ENCODE measurements around the gene AGBL4. TPM values are rescaled to one million over a fixed set of nuclear protein-coding genes. Genes with fewer than 3 reads are reported as not detected.

Gene AGBL4
- total and polyA plus RNA-seq, 2 of the 13 experiments (the other 11 are each of a cell fraction or from before 2014, with no cell fraction given): not detected

DNA sequence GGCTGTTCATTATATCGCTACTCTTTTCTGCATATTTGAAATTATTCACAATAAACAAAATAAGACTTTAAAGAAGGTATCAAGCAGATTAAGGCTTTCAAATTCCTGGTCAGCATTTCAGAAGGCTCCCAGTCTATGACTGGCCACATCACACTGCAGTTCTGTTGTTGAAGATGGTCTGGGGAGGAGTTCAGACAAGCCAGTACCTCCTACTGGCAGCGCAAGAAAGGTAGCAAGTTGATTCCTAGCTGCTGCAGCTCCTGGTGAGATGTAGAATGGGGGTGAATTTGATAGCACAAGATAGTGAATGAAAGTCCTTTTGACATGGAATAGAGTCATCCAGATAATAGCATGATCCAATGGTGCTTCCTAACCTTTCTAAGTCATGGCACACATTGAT, 1158.8 kb downstream of the AGBL4 start (continued):
- no peak for TF ChIP-seq ZNF660 (CRISPR knock-in tag; IDR thresholded peaks at IDR 0.05; ENCODE audit: borderline replicate concordance, low read depth)
- TF ChIP-seq DNMT1 (CRISPR knock-in tag; IDR thresholded peaks at IDR 0.05): no peak
- TF ChIP-seq RBAK (CRISPR knock-in tag; IDR thresholded peaks at IDR 0.05): no peak
- TF ChIP-seq, protein P1, sequence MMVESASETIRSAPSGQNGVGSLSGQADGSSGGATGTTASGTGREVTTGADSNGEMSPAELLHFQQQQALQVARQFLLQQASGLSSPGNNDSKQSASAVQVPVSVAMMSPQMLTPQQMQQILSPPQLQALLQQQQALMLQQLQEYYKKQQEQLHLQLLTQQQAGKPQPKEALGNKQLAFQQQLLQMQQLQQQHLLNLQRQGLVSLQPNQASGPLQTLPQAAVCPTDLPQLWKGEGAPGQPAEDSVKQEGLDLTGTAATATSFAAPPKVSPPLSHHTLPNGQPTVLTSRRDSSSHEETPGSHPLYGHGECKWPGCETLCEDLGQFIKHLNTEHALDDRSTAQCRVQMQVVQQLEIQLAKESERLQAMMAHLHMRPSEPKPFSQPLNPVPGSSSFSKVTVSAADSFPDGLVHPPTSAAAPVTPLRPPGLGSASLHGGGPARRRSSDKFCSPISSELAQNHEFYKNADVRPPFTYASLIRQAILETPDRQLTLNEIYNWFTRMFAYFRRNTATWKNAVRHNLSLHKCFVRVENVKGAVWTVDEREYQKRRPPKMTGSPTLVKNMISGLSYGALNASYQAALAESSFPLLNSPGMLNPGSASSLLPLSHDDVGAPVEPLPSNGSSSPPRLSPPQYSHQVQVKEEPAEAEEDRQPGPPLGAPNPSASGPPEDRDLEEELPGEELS (CRISPR knock-in tag; IDR thresholded peaks at IDR 0.05): no peak
- no peak for TF ChIP-seq U2AF2 (IDR thresholded peaks at IDR 0.05; ENCODE audit: low read depth, low read length)

DNA sequence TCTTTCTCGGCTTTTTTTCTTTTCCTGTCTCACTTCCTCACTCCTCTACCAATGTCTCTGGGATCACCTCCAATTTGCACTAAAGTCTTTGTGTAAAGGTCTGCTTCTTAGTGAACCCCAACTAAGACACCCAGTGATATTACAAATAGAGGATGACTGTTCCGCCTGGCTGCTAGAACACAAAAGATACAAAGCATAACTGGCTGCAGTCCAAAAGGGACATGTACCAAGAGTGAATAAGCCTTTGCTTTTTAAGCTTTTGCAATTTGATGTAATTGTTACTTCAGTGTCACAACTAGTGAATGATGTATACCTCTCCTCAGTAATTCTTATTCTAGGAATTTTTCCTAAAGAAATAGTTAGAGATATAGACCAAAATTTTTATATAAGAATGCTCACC, 1164.3 kb downstream of the AGBL4 start:
- ChIA-PET CTCF (ENCODE audit: low intra/inter-chr PET ratio, low total read pairs) (no interaction called here), POLR2A (no interaction called here)
- H3K36me3 ChIP-seq (replicated peaks in 1 of 2; ENCODE audit: control insufficient read depth in 1 of 2, insufficient read depth in 2 of 2, low read length in 2 of 2): no peaks in the 10 kb centered on the region
- no peak for TF ChIP-seq ADNP (CRISPR knock-in tag; IDR thresholded peaks at IDR 0.05)
- no peak for TF ChIP-seq ZFP36 (IDR thresholded peaks at IDR 0.05; ENCODE audit: borderline replicate concordance, low read depth, low read length, partially characterized antibody)
- no peak for TF ChIP-seq KMT2B (CRISPR knock-in tag; IDR thresholded peaks at IDR 0.05)
- TF ChIP-seq, protein P2, sequence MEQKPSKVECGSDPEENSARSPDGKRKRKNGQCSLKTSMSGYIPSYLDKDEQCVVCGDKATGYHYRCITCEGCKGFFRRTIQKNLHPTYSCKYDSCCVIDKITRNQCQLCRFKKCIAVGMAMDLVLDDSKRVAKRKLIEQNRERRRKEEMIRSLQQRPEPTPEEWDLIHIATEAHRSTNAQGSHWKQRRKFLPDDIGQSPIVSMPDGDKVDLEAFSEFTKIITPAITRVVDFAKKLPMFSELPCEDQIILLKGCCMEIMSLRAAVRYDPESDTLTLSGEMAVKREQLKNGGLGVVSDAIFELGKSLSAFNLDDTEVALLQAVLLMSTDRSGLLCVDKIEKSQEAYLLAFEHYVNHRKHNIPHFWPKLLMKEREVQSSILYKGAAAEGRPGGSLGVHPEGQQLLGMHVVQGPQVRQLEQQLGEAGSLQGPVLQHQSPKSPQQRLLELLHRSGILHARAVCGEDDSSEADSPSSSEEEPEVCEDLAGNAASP (CRISPR knock-in tag; IDR thresholded peaks at IDR 0.05; ENCODE audit: borderline replicate concordance): no peak
- no peak for TF ChIP-seq RORA (CRISPR knock-in tag; IDR thresholded peaks at IDR 0.05)
- TF ChIP-seq, protein P3, sequence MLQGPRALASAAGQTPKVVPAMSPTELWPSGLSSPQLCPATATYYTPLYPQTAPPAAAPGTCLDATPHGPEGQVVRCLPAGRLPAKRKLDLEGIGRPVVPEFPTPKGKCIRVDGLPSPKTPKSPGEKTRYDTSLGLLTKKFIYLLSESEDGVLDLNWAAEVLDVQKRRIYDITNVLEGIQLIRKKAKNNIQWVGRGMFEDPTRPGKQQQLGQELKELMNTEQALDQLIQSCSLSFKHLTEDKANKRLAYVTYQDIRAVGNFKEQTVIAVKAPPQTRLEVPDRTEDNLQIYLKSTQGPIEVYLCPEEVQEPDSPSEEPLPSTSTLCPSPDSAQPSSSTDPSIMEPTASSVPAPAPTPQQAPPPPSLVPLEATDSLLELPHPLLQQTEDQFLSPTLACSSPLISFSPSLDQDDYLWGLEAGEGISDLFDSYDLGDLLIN (CRISPR knock-in tag; IDR thresholded peaks at IDR 0.05; ENCODE audit: borderline replicate concordance): no peak
- no peak for TF ChIP-seq ZNF234 (CRISPR knock-in tag; conservative IDR thresholded peaks at IDR 0.05)
- no peak for TF ChIP-seq KDM5B (CRISPR knock-in tag; IDR thresholded peaks at IDR 0.05; ENCODE audit: borderline replicate concordance)
- TF ChIP-seq CEBPG (CRISPR knock-in tag; IDR thresholded peaks at IDR 0.05): no peak
- TF ChIP-seq, protein P4, sequence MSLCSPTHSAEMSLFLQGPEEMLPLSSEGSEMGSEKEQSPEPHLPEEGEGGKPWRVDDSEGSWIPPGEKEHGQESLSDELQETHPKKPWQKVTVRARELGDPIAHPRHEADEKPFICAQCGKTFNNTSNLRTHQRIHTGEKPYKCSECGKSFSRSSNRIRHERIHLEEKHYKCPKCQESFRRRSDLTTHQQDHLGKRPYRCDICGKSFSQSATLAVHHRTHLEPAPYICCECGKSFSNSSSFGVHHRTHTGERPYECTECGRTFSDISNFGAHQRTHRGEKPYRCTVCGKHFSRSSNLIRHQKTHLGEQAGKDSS (CRISPR knock-in tag; IDR thresholded peaks at IDR 0.05; ENCODE audit: borderline replicate concordance, low read depth): no peak
- no peak for TF ChIP-seq RXRB (CRISPR knock-in tag; IDR thresholded peaks at IDR 0.05; ENCODE audit: borderline replicate concordance)
- no peak for TF ChIP-seq ZNF546 (CRISPR knock-in tag; conservative IDR thresholded peaks at IDR 0.05)
- H4K20me1 ChIP-seq (ENCODE audit: insufficient read depth, low read length): no peaks in the 10 kb centered on the region
- BruUV-seq (replicated peaks): no TSS peak
- no peak overlapping the region for H3K27ac ChIP-seq (ENCODE audit: extremely low read length, insufficient read depth, low read length)
- H3K79me2 ChIP-seq (ENCODE audit: insufficient read depth, low read length): no peaks in the 10 kb centered on the region
- H3K9ac ChIP-seq (ENCODE audit: insufficient read depth, low read depth, low read length): no peak overlapping the region
- H3K9me3 ChIP-seq (ENCODE audit: low read length): peaks cover 22% of the 10 kb centered on the region
- H2AFZ ChIP-seq (ENCODE audit: low read length): no peak overlapping the region
- intact Hi-C loops (cut with micrococcal nuclease; ENCODE audit: unreplicated experiment): no loop called here
- no peaks in the 10 kb centered on the region for H3K4me1 ChIP-seq (ENCODE audit: insufficient read depth, low read length)
- H3K27me3 ChIP-seq (ENCODE audit: control insufficient read depth in 1 of 2, insufficient read depth in 2 of 2, low read length in 2 of 2): no peaks in the 10 kb centered on the region
- H3K4me3 ChIP-seq (replicated peaks in 1 of 3; ENCODE audit: insufficient read depth in 1 of 3, low read depth in 2 of 3, low read length in 3 of 3): no peak overlapping the region
- FAIRE-seq (no peak), ATAC-seq (no peak), DNase-seq (ENCODE audit: low spot score) (no peak)
- no peak overlapping the region for H3K4me2 ChIP-seq (ENCODE audit: low read depth, low read length)
- 0% methylated on average over 2 of the region's 2 CpGs for WGBS (ENCODE audit: low lambda C conversion rate)
- in situ Hi-C loops (cut with HindIII; ENCODE audit: extremely low pct_ligation_motif_present, low pct_unique_long_range_greater_than_20kb): no loop called here
